DOHH2 (cell line): Measurements from ENCODE around the gene OPTN.
"Not testable (repeated sequence)": the region's sequence is repeated elsewhere in the genome, so short reads cannot be mapped to it uniquely, and the experiment has no call there.

Experiments
- H3F3A ChIP-seq: fragments of 200-600 bp; sonication (generic), shearing (Covaris generic); 2 replicates; pipeline ENCODE4 v1.6.0; 2016; ENCODE audit warnings: antibody characterized with exemption, mild to moderate bottlenecking; ENCODE audit not compliant: control insufficient read depth, insufficient read depth
- H3K27ac ChIP-seq: fragments of 200-600 bp; sonication (generic); 2 replicates; pipeline ENCODE4 v1.5.1; 2014; ENCODE audit warnings: low read depth, mild to moderate bottlenecking, low read length, moderate library complexity
- H3K27me3 ChIP-seq: fragments of 200-600 bp; sonication (generic); 2 replicates; pipeline ENCODE4 v1.6.1; 2014; ENCODE audit warnings: mild to moderate bottlenecking, low read length, mixed read lengths; ENCODE audit not compliant: control insufficient read depth
- H3K36me3 ChIP-seq: fragments of 200-600 bp; sonication (generic); 2 replicates; pipeline ENCODE4 v1.6.1; 2014; ENCODE audit warnings: mild to moderate bottlenecking, low read length, moderate library complexity, mixed read lengths; ENCODE audit not compliant: control insufficient read depth
- H3K4me1 ChIP-seq: fragments of 200-600 bp; sonication (generic); 2 replicates; pipeline ENCODE4 v1.6.1; 2014; ENCODE audit warnings: mild to moderate bottlenecking, low read length, mixed read lengths; ENCODE audit not compliant: control insufficient read depth
- H3K4me2 ChIP-seq: fragments of 200-600 bp; sonication (generic); 2 replicates; pipeline ENCODE4 v1.6.0; 2014; ENCODE audit warnings: mild to moderate bottlenecking, low read length, moderate library complexity
- H3K4me3 ChIP-seq: fragments of 200-600 bp; sonication (generic); 2 replicates; pipeline ENCODE4 v1.5.1; 2014; ENCODE audit warnings: mild to moderate bottlenecking, low read length, mixed read lengths
- H3K79me2 ChIP-seq: fragments of 200-600 bp; sonication (generic); 2 replicates; pipeline ENCODE4 v1.6.1; 2014; ENCODE audit warnings: mild to moderate bottlenecking, low read length, mixed read lengths; ENCODE audit not compliant: control insufficient read depth
- H3K9me2 ChIP-seq: fragments of 200-600 bp; sonication (generic); replicated peaks from 2 replicates; pipeline ENCODE4 v1.6.1; 2014; ENCODE audit warnings: mild to moderate bottlenecking, low read length, mixed read lengths; ENCODE audit not compliant: control insufficient read depth
- H3K9me3 ChIP-seq: fragments of 200-600 bp; sonication (generic); 2 replicates; pipeline ENCODE4 v1.6.1; 2014; ENCODE audit warnings: antibody characterized with exemption, low read length, mixed read lengths; ENCODE audit not compliant: control insufficient read depth, insufficient read depth
- H4K20me1 ChIP-seq: fragments of 200-600 bp; sonication (generic); 2 replicates; pipeline ENCODE4 v1.6.0; 2014; ENCODE audit warnings: low read depth, mild to moderate bottlenecking, antibody characterized with exemption, low read length, moderate library complexity; ENCODE audit not compliant: control insufficient read depth, insufficient read depth
- EZH2phosphoT487 ChIP-seq: fragments of 200-600 bp; sonication (generic); IDR thresholded peaks from 2 replicates; pipeline ENCODE4 v1.6.1; 2017; ENCODE audit warnings: borderline replicate concordance, mild to moderate bottlenecking, antibody characterized with exemption, low read length, moderate library complexity, mixed read lengths
- TF ChIP-seq, protein P1 (sequence below): fragments of 200-600 bp; sonication (generic); IDR thresholded peaks from one replicate; pipeline ENCODE4 v1.5.1; 2014; ENCODE audit warnings: antibody characterized with exemption, mild to moderate bottlenecking, low read depth, low read length; ENCODE audit not compliant: poor library complexity, severe bottlenecking

OPTN gene

DNA sequence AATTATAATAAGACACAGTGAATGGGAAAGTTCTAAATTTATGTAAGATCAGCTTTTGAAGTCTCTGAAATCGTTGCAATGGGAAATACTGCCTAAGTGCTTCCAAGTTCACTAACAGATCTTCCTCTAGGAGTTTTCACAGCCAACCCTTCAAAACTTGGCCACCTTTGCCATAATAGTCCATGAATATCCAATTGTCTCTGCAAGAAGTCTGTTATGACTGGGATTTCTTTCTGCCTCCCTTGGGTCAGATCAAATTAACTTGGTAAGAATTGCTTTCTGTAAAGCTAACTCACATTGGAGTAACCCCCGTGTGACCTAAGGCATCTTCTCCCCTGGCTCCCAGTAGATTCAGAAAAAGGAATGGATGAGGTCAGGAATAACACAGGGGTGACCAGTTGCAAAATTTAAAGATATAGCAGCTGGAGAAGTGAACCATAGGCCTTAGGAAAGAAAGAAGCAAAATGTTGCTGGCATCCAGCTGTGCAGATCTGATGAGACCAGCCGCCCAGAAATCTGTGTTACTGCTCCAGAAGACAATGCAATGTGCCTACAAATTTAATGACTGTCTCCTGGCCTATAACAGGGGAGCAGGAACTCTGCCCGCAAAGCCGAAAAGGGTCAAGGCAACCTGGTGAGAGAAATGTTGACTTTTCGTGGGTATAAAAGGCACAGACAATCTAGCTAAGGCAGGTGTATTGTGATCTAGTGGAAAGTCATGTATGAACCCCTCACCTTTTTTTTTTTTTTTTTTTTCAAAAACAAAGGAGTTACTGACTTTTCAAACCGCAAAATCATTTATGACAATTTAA, 7.5 kb upstream of the OPTN start:
- TF ChIP-seq, protein P1, sequence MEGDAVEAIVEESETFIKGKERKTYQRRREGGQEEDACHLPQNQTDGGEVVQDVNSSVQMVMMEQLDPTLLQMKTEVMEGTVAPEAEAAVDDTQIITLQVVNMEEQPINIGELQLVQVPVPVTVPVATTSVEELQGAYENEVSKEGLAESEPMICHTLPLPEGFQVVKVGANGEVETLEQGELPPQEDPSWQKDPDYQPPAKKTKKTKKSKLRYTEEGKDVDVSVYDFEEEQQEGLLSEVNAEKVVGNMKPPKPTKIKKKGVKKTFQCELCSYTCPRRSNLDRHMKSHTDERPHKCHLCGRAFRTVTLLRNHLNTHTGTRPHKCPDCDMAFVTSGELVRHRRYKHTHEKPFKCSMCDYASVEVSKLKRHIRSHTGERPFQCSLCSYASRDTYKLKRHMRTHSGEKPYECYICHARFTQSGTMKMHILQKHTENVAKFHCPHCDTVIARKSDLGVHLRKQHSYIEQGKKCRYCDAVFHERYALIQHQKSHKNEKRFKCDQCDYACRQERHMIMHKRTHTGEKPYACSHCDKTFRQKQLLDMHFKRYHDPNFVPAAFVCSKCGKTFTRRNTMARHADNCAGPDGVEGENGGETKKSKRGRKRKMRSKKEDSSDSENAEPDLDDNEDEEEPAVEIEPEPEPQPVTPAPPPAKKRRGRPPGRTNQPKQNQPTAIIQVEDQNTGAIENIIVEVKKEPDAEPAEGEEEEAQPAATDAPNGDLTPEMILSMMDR = no peak
- no peak for TF ChIP-seq EZH2phosphoT487
- Histone ChIP-seq H3K27me3 (peaks cover 14% of the 10 kb centered on the region), H3F3A (no peaks in the 10 kb centered on the region), H3K36me3 (no peaks in the 10 kb centered on the region), H3K4me3 (no peak overlapping the region), H3K79me2 (no peaks in the 10 kb centered on the region), H4K20me1 (no peaks in the 10 kb centered on the region), H3K4me1 (no peaks in the 10 kb centered on the region), H3K9me2 (no peaks in the 10 kb centered on the region), H3K9me3 (no peaks in the 10 kb centered on the region), H3K4me2 (no peak overlapping the region), H3K27ac (no peak overlapping the region)

DNA sequence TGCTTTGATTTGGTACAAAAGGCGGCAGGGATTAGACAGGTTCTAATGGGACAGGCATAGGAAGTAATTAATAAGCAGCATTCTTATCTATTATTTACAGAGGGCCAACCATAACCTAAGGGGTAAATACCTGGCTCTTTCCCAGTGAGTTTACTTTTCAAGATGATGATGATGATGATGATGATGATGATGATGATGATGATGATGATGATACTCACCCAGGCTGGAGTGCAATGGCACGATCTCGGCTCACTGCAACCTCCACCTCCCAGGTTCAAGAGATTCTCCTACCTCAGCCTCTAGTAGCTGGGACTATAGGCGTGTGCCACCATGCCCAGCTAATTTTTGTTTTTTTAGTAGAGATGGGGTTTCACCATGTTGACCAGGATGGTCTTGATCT, 5.9 kb upstream of the OPTN start:
- H4K20me1 ChIP-seq = not testable (repeated sequence)

DNA sequence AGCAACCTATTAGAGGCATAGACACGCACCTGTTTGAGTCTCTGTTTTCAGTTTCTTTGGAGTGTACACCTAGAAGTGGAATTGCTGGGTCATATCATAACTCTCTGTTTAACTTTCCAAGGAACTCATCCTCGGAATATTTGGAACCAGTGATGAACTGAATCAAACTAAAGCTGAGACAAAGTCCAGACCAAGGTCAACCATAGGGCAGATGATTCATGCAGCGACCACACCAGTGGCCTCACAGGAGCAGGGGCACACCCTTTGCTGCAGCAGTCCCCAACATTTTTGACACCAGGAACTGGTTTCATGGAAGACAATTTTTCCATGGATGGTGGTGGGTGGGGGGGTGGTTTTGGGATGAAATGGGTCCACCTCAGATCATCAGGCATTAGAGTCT, 4.9 kb upstream of the OPTN start:
- TF ChIP-seq EZH2phosphoT487 = no peak
- TF ChIP-seq, protein P1 = no peak
- H3K4me2 ChIP-seq = no peak overlapping the region
- peaks cover 17% of the 10 kb centered on the region for H3K27me3 ChIP-seq
- H3K79me2 ChIP-seq = no peaks in the 10 kb centered on the region
- H3F3A ChIP-seq = no peaks in the 10 kb centered on the region
- no peaks in the 10 kb centered on the region for H3K36me3 ChIP-seq
- no peaks in the 10 kb centered on the region for H3K9me3 ChIP-seq
- peaks cover 6% of the 10 kb centered on the region for H3K4me1 ChIP-seq
- no peaks in the 10 kb centered on the region for H4K20me1 ChIP-seq
- H3K27ac ChIP-seq = no peak overlapping the region
- no peak overlapping the region for H3K4me3 ChIP-seq
- H3K9me2 ChIP-seq = no peaks in the 10 kb centered on the region

More for the DNA sequence above, 5.9 kb upstream of the OPTN start:
- H3F3A ChIP-seq, H3K4me2 ChIP-seq, H3K36me3 ChIP-seq, H3K27ac ChIP-seq, H3K4me1 ChIP-seq, H3K9me2 ChIP-seq, H3K4me3 ChIP-seq, H3K79me2 ChIP-seq, H3K9me3 ChIP-seq: not testable (repeated sequence)
- H3K27me3 ChIP-seq = peaks cover 16% of the 10 kb centered on the region

DNA sequence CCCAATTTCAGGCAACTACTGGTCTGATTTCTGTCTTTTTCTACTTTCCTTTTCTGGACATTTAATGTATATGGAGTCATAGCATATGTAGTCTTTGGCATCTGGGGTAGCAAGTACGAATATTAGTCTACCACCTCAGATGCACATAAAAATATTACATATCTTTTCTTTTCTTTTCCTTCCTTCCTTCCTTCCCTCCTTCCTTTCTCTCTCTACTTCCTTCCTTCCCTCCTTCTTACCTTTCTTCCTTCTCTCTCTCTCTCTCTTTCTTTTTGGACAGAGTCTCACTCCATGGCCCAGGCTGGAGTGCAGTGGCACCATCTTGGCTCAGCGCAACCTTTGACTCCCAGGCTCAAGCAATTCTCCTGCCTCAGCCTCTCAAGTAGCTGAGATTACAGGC, 4.0 kb upstream of the OPTN start:
- Histone ChIP-seq H3F3A (no peaks in the 10 kb centered on the region), H3K79me2 (no peaks in the 10 kb centered on the region), H3K9me3 (no peaks in the 10 kb centered on the region), H4K20me1 (no peaks in the 10 kb centered on the region), H3K9me2 (no peaks in the 10 kb centered on the region), H3K4me1 (peaks cover 15% of the 10 kb centered on the region), H3K36me3 (no peaks in the 10 kb centered on the region), H3K4me2 (no peak overlapping the region), H3K4me3 (no peak overlapping the region), H3K27me3 (peaks cover 26% of the 10 kb centered on the region), H3K27ac (no peak overlapping the region)
- TF ChIP-seq EZH2phosphoT487 = no peak
- TF ChIP-seq, protein P1 = no peak
